Midbrain (tissue), 1 donor: ENCODE results near the gene DBR1.
A peak's percentile ranks its signal among the peaks of the same experiment; 100 is the strongest.
"Not testable (repeated sequence)": the region's sequence is repeated elsewhere in the genome, so short reads cannot be mapped to it uniquely, and the experiment has no call there.

ENCODE experiments used
- DNase-seq: peaks from one replicate; lab custom pipeline; 2025; lab: John Stamatoyannopoulos, UW

The DBR1 gene

GRCh38 chr3:138186221-138186620 lies 11.5 kb upstream of the DBR1 start:
- DNase-seq = no peak

DNA sequence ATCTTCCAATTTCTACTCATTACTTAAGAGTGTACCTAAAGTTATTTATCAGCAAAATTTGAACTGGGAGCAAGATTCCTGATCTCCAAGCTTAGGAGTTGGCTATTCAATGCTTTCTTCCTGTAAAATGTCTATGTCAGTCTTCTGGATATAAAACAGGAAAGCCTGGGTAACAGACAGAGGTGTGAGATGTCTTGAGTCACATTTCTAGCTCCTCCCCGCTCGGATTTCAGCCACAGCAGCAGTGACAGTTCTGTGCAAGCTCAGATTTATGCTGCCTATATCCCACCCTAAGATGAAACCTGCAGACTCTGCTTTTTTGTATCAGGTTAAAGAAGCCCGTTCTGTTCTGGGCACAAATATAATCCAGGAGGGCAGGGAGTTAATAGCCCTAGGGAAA lies 10.3 kb upstream of the DBR1 start:
- DNase-seq = no peak

DNA sequence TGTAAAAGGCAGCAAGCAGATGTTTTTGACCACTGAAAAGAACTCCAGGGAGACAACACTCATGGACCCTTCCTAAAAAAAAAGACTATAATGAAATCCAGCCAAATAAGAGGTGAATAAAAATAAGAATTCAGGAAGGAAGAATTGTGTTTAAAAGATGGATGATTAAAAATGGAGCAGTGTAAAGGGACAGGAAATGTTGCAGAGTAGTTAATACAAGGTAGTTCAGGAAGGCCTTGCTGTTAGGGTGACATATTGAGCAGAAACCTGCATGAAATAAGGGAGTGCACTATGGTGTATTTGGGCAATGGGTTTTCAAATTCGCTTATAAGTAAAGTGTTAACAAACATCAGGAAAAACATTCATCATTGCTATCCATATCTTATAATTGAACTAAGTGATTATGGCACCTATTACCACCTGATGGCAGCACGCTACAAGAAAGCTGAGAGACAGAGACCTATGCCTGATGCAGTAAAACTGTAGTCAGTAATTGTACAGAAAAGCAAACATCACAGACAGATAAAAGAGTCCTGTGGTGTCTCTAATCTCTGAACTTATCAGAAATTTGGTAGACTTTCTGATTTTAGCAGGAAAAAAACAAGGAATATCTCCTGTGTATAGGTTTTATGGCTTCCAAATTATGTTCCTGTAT lies 5.8 kb upstream of the DBR1 start:
- peak; percentile 27 for DNase-seq

DNA sequence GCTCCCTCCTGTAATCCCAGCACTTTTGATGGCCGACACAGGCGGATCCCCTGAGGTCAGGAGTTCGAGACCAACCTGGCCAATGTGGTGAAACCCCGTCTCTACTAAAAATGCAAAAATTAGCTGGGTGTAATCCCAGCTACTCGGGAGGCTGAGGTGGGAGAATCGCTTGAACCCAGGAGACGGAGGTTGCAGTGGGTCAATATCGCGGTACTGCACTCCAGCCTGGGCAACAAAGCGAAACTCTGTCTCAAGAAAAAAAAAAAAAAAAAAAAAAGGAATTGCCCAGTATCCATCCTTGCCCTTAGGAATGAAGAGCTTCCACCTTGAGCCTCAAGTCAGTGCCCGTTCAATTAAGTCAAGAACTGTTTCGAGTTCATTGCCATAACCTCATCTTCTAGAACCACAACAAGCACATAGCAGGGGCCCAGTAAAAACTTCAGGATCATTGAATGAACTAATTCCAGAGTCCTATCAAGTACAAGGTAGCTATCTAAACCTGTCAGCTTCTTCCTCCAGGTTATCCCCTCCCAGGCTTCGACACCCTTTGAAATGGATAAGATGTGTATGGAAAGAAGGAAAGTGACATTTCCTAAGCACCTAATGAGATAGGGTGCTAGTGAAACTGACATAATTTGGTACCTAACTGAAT lies 826 bp downstream of the DBR1 start:
- DNase-seq = no peak

DNA sequence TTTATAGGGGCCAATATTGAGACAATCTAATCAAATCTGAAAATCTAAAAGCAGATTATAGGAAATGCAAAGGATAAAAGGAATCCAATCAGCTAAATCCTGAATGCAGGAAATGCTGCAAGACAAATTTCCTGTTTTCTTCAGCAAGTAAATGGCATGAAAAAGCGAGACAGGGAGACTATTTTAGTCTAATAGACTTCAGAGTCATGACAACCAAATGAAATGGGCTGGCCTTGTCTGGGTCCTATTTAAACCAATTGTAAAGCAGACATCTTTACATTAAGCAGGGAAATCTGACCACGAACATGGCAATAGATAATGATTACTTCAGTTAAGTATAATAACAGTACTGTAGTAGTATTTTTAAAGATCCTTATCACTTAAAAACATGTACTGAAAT lies 2.1 kb downstream of the DBR1 start:
- no peak for DNase-seq

DNA sequence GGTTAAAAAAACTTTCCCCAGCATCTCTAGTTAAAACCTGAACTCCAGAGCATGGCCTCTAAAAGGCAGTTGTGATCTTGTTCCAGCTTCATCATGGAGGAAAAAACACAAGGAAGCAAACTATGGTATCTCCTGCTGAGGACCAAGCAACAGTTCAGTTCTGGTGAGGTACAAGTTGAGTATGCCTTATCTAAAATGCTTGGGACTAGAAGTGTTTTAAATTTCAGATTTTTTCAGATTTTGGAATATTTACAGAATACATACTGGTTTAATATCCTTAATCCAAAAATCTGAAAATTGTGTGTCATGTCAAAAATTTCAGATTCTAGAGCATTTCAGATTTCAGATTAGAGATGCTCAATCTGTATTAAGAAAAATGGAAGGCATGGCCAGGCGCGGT lies 9.7 kb downstream of the DBR1 start:
- no peak for DNase-seq

- no peak for DNase-seq
These were observed 17.0 kb downstream of the DBR1 start for GRCh38 chr3:138157743-138158142.

GRCh38 chr3:138154534-138154933 lies 20.2 kb downstream of the DBR1 start:
- DNase-seq = no peak

GRCh38 chr3:138148503-138148902 lies 26.2 kb downstream of the DBR1 start:
- DNase-seq = no peak

GRCh38 chr3:138142181-138142580 lies 32.5 kb downstream of the DBR1 start:
- not testable (repeated sequence) for DNase-seq

DNA sequence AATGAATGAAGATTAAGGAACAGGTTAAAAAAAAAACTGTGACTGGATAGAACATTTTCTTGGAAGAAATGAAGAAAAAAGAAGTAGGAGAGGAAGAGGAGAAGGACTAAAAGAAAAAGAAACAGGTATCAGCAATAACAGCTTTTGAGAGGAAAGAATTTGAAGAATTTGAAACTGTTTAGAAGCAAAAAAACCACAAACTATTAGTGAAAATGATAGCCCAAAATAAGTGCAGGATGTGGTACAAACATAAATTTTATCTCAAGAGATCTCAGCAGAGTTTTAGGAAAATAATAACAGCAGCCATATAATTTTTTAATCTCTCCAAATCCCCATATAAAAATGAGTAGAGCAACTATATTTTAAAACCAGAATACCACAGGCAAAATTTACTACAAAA lies 33.8 kb downstream of the DBR1 start:
- no peak for DNase-seq

GRCh38 chr3:138139691-138140090 lies 35.0 kb downstream of the DBR1 start:
- no peak for DNase-seq

DNA sequence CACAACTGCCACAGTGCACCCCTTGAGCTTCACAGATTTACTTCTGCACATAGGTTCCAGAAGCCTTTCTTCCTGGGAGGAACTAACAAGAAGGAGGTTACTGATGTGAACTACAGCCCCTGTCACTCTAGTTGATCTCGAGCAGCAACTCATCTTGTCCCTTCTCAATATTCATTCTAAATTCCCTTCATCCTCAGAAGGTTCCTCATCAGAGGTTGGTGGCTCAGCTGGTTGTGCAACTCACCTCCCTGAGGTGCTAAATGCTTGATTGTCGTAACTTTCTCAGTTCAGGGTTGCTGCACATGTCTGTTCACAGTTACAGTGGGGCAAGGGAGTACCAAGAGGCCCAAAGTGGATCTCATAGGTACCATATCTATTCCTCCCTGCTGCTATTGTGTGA lies 36.9 kb downstream of the DBR1 start:
- DNase-seq = no peak

DNA sequence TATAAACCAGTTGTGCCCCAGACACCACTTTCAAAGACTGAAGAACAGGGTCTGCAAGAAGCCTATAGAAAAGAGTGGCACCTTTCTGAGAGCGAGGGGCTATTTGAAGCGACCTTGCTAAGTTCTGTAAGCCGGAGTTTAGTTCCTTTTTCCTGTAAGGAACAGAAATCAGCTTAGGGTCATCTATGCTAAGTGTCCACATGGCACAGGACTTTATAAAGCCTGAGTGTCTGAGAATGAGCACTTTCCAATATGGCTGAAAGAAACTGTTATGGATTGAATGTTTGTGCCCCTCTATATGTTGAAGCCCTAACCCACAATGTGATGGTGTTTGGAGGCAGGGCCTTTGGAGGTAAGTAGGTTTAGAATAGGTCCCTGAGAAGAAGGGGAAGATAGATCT lies 38.5 kb downstream of the DBR1 start:
- no peak for DNase-seq

DNA sequence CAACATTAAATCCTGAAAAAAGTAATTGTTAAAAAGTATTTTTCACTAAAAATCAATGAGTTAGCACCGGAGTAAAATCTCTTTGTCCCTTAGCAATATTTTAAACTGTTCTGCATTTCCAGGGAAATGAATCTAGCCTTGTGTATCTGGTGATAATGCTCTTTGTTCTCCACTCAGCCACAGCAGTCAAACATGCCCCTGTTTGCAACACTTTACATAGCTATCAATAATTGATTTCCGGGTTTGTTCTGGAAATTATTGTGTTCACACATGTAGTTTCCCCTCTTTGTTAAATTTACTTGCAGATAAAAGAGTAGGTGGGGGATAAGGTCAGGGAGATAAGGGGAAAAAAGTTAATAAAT lies 38.9 kb downstream of the DBR1 start:
- no peak for DNase-seq

- DNase-seq = no peak
These were observed 39.4 kb downstream of the DBR1 start for GRCh38 chr3:138135146-138135832.

- no peak for DNase-seq
These were observed 42.5 kb downstream of the DBR1 start, which contains the start of gene A4GNT for GRCh38 chr3:138132239-138132638. Gene A4GNT (minus strand): TSS chr3:138132390. CDS start chr3:138131256, 1,134 bp downstream.

GRCh38 chr3:138127636-138128365 lies 46.9 kb downstream of the DBR1 start:
- DNase-seq = no peak

GRCh38 chr3:138125548-138126221 lies 49.0 kb downstream of the DBR1 start:
- no peak for DNase-seq

DNA sequence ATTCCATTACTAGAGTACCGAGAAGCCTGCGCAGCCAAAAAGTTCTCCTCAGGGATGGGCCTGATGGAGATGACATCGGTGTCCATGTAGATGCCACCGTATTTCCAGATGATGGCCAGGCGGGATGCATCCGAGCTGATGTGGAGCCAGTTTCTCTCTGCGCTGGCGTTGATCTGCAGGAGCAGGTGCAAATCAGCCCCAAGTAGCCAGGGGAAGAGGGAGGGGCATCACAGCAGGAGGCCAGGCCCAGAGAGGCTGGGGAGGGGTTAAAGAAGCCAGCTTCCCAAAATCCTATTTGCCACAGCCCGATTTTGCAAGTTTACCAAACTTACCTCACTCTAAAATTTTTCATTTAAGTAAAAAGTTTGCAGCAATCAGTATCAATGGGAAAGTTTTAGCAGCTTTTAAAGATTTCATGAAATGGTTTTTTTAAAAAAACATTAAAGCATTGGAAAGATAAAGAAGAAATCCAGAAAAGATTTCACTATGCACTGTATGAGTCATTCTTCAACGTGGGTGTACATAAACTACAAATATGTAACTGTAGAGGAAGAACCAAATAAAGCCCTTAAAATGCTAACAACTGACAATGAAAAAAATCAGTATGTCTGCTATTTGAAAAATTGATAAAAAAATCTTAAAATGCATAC lies 49.9 kb downstream of the DBR1 start:
- no peak for DNase-seq

GRCh38 chr3:138124188-138124587 lies 50.5 kb downstream of the DBR1 start:
- DNase-seq = no peak

GRCh38 chr3:138119423-138119766 lies 55.3 kb downstream of the DBR1 start:
- no peak for DNase-seq
